Stimulated activated CD8-positive, alpha-beta memory T cell treated with anti-CD3 and anti-CD28 coated beads, Interleukin-12 subunit alpha, Interleukin-12 subunit beta, amount 100 ng/mL, for 4 hours (primary cell): ENCODE results near the gene TSACC.
"Not testable (repeated sequence)": the region's sequence is repeated elsewhere in the genome, so short reads cannot be mapped to it uniquely, and the experiment has no call there.

Experiments used
- DNase-seq: peaks from one replicate; pipeline ENCODE4 v3.0.0-alpha.2; 2020; ENCODE audit warnings: low read depth

TSACC gene

DNA sequence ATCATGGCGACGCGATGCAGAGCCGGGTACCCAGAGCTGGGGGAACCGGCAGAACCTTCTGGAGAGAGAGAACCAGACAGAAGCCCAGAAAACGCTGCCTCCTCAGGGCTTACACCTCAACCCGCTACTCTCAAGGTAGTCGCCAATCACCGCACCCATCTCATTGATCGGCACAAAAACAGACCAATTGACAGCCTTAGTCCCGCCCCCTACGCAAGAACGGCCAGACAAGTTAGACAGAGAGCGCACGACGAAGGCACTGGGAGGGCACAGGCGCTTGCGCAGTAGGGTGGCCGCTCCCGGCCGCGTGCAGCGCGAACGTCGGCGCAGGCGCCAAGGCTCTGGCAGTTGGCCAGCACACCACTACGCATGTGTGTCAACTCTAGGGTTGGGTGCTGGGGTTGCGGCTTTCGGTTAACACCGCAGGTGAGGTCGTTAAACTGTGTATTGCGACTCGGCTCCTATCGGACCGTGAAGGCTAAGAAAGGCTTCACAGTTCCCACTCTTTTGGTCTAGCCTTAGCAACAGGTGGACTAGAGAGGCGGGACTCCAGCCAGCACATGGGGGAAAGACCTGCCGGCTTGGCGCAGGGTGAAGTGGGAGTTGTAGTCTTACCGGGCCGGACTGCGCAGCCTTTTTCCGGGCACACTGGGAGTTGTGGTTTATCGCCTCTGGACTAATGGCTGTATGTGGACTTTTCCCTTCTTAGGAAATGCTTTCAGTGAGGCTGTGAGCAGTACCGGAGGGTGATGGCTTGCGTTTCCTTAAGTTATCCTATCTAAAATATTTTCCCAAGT is at the start of gene TSACC, which contains the start of gene CCT3:
Gene TSACC (plus strand): TSS at position 347 of the 797 bp plus-strand sequence. CDS start 1,232 bp downstream, outside the sequence.
Gene CCT3 (minus strand): TSS at position 113 of the 797 bp plus-strand sequence. CDS start 108 bp downstream, at position 5.
- peak; percentile 99 for DNase-seq

DNA sequence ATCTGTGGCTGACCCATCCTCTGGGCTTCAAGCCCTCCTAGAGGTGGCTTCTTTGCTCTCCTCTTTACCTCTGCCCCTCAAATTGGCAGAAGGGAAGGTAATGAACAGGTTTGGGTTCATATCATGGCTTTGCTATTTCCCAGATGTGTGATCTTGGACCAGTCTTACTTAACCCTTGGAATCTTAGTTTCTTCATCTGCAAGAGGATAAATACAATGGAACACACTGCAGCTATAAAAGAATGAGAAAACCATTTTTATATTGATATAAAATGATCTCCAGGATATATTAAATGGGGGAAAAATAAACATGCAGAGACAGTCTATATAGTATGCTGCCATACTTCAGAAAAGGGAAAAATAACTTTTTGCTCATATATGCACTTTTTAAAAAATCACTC is 48.5 kb upstream of the TSACC start:
- DNase-seq, result no peak

DNA sequence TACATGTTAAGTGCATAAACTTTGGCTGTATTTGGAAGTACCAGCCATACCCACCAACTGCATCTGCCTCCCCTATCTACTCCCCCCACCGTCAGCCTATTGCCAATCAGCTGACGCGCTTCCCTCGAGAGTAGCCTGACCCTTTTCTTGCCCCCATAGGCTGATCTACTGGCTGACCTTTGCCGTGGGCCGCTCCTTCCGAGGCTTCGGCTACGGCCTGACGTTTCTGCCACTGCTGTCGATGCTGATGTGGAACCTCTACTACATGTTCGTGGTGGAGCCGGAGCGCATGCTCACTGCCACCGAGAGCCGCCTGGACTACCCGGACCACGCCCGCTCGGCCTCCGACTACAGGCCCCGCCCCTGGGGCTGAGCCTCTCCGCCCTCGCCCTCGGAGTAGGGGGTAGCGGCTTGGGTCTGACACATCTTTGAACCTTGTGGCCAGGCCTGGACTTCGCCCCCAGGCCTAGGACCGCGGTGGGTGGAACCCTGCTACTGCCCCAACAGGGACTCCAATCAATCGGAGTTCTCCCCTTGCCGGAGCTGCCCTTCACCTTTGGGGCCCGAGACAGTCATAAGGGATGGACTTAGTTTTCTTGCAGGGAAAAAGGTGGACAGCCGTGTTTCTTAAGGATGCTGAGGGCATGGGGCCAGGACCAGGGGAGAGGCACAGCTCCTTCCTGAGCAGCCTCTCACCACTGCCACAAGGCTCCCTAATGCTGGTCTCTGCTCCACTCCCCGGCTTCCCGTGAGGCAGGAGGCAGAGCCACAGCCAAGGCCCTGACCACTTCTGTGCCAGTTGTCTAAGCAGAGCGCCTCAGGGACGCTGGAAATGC is 46.9 kb upstream of the TSACC start:
- DNase-seq, result peak; percentile 8

DNA sequence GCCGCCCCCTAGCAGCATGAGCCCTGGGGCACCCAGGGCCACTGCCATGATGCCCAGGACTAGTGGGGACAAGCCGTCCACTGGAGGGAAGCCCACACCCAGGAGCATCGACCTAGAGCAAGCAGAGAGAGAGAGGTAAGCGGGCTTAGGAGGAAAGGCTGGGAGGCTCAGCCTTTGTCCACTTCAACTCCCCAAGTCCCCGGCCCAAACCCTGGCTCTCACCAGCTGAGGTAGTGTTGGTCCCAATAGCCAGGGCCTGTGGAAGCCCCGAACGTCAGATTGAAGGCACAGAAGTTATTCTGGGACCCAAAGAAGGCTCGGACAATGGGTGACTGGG is 45.3 kb upstream of the TSACC start:
- no peak for DNase-seq

DNA sequence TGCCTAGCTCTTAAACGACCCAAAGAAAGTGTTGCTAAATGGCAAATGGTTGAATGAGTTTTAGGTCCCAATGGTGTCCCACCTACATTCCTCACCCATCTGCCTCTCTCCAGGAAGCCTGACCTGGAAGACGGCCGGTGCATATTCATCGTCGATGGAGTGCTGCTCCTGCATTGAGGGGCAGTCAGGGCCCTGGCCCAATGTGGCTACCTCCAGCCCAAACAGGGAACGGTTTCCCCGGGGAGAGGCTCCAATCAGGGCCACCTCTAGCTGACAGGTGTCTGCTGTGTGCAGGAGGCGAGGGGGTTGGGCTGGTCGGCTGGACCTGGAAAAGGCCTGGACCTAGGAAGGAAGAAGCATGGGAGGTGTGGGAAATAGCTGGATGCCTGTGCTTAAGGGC is 44.4 kb upstream of the TSACC start:
- DNase-seq, result no peak

DNA sequence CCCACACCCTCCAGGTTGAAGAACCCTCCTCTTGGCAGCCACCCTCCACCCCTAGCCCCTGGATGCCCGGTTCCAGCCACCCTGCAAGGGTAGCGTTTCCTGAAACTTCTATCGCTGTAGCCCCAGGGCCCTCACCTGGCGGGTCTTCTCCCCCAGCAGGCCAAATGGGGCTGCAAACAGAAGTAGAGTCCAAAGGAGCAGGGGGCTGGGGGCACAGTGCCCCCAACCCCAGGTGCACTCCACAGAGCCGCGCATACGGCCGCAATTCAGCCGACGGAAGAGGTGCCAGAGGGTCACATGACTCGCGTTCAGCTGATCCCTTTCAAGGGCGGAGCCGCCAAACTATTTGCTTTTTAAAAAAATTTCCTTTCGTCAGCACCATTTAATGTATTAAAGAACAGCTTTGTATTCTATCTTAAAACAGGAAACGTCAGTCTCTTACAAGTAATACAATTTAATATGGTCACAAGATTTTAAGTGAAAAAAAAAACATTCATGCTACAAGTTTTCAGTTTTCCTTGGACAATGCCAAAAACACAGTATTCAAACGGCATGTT is 42.9 kb upstream of the TSACC start, which contains the start of gene GLMP:
Gene GLMP (minus strand): TSS at position 289 of the 557 bp plus-strand sequence. CDS start 34 bp downstream, at position 255.
- DNase-seq, result peak; percentile 21

DNA sequence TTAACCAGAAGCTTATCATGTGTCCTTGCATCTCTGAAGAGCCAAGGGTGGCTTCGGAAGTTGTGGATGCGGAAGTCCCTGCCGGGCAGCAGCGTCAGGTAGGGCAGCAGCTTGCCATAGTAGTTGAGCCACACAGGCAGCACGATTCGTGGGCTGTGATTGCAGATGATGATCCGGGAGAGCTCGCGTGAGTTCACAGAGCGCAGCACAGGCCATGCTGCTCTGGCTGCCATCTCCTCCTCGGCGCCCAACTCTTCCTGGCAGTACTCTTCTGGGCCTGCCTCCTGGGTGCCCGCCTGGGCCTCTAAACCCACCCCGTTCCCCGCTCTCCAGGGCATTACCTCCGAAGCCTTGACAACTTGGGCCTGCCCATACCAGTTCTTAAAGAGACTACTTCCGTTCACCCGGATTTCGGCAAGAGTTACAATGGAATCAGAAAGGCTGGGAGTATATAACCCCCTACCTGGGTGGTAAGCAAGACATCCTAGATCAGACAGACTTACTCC is 39.4 kb upstream of the TSACC start, which contains the start of gene VHLL:
Gene VHLL (minus strand): TSS at position 456 of the 506 bp plus-strand sequence. CDS start 118 bp downstream, at position 338.
- no peak for DNase-seq

DNA sequence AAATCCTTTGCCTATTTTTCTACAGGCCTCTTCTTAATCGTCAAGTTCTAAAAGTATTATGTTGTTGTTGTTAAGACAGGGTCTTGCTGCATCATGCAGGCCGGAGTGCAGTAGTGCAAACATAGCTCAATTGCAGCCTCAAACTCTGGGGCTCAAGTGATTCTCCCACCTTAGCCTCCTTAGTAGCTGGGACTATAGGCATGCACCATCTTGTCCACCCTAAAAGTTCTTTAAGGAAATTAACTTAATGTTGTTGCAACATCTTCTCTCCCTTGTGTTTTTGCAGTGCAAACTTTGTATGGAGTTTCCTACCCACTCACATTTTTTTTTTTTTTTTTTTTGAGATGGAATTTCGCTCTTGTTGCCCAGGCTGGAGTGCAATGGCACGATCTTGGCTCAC is 35.1 kb upstream of the TSACC start:
- no peak for DNase-seq

DNA sequence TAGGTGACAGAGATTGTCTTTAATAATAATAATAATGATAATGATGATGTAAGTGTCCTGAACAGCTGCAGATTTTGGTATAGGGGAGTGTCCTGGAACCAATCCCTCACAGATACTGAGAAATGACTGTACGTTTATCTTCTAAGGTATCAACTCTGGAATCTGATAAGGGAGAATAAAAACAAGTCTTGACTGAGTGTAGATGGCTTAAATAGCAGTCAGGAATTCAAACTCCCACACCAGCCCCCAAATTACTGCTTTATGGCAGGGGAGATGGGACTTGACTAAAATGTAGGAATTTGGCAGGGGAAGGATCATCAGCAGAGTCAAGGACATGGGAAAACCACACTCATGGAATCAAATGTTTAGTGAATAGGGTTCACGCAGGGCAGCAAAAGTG is 33.1 kb upstream of the TSACC start:
- no peak for DNase-seq

DNA sequence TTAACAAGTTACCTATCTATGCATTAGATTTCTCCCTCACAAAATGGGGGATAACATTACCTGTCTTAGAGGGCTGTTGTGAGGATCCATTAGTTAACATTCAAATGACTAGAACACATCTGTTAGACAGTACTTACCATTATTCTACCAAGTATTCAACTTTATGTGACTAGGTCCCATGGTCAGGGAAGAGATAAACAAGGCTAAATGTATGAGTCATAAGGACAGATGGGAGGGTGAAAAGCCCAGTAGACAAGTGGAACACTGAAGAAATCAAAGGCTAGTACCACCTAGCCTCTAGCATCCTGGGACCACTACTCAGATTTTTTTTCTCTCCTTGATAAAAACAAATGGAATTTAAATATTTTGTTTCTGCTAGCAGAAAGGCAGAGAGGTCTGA is 30.2 kb upstream of the TSACC start:
- DNase-seq, result no peak

DNA sequence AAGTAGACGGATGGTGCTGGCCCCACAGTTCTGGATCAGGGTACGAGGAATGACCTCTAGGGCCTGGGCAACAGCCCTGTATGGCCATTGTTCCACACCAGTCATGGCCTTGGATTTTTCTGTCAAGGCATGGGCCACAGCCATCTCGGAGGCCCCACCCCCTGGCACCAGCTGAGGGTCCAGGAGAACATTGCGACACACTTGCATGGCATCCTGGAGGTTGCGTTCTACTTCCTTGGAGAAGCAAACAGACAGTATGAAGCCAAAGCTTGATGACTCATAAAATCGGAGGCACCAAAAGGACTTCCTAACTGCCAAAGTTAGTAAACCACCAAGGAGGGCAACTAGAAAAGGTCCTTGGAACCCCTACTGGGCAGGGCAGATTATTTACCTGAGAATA is 27.4 kb upstream of the TSACC start:
- no peak for DNase-seq

DNA sequence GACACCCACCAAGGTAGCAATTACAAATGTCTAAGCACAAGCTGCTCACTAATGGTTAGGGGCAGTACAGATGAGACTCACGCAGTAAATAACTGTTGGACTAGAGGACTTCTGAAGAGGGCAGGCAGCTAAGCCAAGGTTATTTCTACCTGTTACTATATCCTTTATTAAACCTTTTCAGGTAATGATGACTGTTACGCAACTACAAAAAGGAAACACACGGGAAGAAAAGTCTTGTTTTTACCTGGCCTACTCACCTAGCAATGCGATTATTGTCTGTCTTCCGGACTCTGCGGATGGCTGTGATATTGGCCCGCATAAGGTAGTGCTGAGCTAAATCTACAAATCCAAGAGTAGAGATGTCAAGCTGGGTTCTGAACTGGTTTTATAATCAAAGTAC is 21.4 kb upstream of the TSACC start:
- DNase-seq, result no peak

DNA sequence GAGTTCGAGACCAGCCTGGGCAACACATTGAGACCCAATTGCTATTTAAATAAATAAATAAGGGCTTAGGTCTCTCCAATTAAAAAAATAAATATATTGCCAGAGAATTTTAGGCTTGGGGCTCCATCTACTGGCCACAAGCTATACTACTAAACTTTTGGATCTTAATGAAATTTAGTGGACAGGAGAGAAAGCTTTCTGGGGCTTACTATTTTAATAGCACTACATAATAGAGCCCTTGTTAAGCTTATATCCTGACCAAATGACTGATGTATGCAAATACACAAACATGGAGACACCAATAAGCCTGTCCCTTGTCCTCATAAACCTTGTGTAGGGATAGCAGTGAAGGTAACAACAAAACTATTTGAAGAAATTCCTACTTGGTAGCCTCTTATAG is 18.7 kb upstream of the TSACC start:
- no peak for DNase-seq

DNA sequence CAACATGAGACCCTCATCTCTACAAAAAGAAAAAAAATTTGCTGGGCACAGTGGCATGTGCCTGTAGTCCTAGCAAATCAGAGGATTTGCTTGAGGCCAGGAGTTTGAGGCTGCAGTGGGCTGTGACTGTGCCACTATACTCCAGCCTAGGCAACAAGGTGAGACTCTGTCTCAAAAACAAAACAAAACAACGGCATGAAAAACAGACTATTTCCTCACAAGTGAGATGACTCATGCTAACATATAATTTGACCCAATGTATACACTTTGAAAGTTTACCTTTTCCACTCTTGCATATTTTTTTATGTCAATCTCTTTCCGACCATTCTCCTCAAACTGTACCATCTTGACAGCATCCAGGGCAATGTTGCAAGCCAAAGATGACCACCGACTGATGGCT is 17.8 kb upstream of the TSACC start:
- no peak for DNase-seq

DNA sequence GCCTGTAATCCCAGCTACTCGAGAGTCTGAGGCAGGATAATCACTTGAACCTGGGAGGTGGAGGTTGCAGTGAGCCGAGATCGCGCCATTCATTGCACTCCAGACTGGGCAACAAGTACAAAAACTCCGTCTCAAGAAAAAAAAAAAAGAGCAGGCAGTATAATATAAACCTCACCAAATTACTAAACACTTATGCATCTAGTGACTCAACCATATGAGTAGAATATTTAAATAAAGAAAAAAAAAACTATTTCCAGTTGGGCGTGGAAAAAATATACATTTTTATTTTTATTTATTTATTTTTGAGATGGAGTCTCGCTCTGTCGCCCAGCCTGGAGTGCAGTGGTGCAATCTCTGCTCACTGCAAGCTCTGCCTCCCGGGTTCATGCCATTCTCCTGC is 15.1 kb upstream of the TSACC start:
- DNase-seq, result not testable (repeated sequence)

DNA sequence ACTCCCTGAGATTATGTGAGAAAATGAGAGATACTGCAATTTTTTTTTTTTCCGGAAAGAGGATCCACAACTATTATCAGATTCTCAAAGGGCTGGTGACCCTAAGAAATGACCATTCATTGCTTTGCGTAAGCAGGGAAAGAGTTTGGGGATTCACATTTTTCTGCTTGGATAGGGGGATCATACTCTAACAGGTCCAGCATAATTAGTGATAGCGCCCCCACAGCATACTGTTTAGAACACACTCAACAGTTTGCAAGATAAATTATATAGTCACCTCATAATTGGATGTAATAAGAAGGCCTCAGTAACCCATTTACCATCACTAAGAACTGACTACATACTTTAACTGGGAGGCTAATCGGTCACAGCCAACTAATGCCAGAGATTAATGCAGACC is 2.1 kb upstream of the TSACC start:
- DNase-seq, result no peak

DNA sequence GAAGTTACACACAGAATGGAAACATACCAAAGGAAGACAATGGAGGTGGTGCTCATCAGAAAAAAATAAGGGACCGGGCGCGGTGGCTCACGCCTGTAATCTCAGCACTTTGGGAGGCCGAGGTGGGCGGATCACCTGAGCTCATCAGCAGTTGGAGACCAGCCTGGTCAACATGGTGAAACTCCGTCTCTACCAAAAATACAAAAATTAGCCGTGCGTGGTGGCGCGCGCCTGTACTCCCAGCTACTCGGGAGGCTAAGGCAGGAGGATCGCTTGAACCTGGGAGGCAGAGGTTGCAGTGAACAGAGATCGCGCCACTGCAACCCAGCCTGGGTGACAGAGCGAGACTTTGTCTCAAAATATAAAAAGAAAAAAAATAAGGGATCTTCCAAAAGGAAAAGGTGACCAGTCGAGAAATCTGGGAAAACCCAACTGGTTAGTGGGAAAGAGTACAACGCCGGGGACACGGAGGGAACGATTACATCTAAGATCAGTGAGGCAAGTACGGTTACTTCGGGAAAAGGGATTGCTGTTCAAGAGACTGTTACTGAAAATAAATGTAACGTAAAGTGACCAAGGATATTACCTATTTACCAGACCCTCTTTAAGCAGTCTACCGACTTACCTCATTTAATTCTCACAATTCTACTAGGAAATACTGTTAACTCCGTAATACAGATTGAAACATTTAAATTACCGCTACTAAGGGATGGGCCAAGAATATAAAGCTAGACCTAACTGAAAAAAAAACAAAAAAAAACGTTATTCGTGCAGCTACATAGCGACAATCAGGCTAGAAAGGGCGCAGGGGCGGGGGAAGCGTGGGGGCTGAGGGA is 1.1 kb upstream of the TSACC start:
- DNase-seq, result no peak

DNA sequence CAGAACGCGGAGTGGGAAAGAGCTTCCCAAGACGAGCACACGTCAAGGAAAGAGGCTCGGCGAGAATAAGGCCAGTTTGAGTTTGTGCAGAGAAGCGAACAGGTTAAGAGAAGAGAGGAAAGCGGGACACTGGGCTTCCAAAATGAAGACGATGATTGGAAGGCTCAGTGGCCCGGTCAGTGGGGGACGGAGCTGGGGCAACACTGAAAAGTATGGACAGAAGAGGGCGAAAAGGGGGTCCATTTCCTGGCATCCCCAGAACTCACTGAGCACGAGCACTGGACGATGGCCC is 492 bp upstream of the TSACC start:
- DNase-seq, result no peak

DNA sequence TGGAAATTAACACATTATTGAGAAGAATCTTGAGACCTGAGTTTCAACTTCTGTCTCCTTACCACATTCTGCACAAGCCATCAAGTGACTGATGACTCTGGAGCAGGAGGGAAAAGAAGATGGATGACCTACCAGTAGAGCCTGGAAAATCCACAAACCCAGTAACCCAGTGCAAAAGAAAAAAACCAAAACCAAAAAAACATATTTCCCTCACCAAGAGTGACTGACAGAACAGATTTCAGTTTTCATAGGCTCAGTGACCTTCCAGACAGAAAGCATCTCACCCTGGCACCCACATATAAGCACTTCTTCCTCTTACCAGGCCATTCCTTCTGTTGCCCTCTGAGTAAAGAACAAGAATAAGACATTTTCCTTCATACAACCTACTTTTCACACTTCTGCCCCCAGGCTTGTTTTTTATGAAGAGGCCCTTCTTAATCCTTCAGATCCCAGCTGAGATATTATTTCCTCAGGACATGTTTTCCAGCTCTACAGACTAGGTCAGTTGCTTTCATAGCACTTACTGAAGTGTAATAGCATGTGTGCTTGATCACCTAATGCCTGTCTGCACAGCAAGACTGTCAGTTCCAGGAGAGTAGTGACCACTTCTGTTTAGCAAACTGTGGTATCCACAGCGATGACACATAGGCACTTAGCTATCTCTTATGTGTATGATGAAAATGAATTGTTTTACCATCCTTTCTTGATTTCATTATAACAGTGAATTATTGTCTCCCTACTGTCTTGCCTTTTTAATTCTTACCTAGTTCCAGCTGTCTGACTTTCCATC is 4.0 kb downstream of the TSACC start:
- DNase-seq, result no peak

DNA sequence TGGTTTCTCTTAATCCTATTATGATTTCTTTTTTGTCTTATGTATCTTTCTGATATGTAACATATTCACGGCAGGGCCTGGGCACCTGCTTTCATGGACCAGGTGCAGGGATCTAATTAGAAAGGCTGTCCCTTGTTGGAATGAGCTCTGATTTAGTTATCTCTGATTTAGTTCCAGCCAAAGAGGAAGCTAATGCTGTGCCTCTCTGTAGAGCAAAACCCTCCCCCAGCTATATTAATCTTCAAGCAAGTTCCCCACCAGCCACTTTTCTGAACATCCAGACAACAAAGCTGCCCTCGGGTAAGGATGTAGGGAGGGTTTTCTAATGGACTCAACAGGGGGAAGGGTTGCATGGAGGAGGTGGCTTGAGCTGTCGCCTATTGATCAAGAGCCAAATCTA is 6.1 kb downstream of the TSACC start:
- no peak for DNase-seq

DNA sequence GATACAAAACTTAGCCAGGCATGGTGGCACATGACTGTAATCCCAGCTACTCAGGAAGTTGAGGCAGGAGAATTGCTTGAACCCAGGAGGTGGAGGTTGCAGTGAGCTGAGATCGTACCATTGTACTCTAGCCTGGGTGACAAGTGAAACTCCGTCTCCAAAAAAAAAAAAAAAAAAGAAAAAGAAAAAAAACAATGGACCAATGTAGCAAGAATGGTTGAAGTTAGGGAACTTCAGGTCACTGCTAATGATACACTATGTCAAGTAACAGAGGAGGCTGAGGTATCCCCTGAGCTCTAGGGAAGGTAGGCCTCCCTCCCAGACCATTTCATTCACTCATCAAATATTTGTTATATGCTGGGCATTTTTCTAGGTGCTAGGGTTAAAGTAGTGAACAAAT is 7.7 kb downstream of the TSACC start:
- DNase-seq, result not testable (repeated sequence)
